Endothelial cell of umbilical vein (primary cell): ENCODE measurements around the gene CTNS. TPM values are rescaled to one million over a fixed set of nuclear protein-coding genes. Genes with fewer than 3 reads are reported as not detected.

Source experiments
- BruUV-seq: library from RNA; stranded (reverse); fragments of 400-500 nt; replicated peaks from 2 replicates; lab custom pipeline; 2021; lab: Mats Ljungman, UMichigan
- CTCF ChIA-PET: fragments of 300-600, 350-600 bp; sonication (Branson Sonifier 250); formaldehyde crosslinking; loops from one replicate; lab custom pipeline; 2021; ENCODE audit warnings: antibody characterized with exemption, inconsistent platforms; lab: Charles Lee
- POLR2A ChIA-PET: fragments of 300-600, 350-600 bp; sonication (Branson Sonifier 250); formaldehyde crosslinking; loops from one replicate; lab custom pipeline; 2021; ENCODE audit warnings: antibody characterized with exemption, inconsistent platforms; lab: Charles Lee
- DNase-seq: peaks from one replicate; pipeline ENCODE4 v3.0.0-alpha.2; 2011; ENCODE audit warnings: low read depth, low spot score
- FAIRE-seq: peaks from 2 replicates; lab custom pipeline; 2011; peaks lifted over from hg19 to GRCh38; lab: Jason Lieb, UNC
- H2AFZ ChIP-seq: 2 replicates; pipeline ENCODE4 v1.6.0; 2012; ENCODE audit warnings: low read depth, low read length, control low read depth, inconsistent platforms
- H3K27ac ChIP-seq: 2 replicates; pipeline ENCODE4 v1.5.1; 2011; ENCODE audit warnings: low read depth, mild to moderate bottlenecking, control low read depth, low read length, moderate library complexity; ENCODE audit not compliant: insufficient read depth
- H3K27me3 ChIP-seq, 2 experiments: 2 replicates each; pipeline versions ENCODE4 v1.6.0 to v1.6.1; 2011; ENCODE audit warnings: low read length in 2 of 2, mixed read lengths in 1 of 2; ENCODE audit not compliant: control insufficient read depth in 2 of 2, insufficient read depth in 2 of 2
- H3K36me3 ChIP-seq, 2 experiments: 2 replicates in 1 of 2; 3 replicates in 1 of 2; pipeline ENCODE4 v1.5.1; 2011; ENCODE audit warnings: low read length in 2 of 2, mild to moderate bottlenecking in 1 of 2, moderate library complexity in 1 of 2; ENCODE audit not compliant: control insufficient read depth in 2 of 2, insufficient read depth in 2 of 2; ENCODE audit errors: extremely low read depth in 1 of 2
- H3K4me1 ChIP-seq: 3 replicates; pipeline ENCODE4 v1.5.1; 2011; ENCODE audit warnings: mild to moderate bottlenecking, low read length; ENCODE audit not compliant: control insufficient read depth, insufficient read depth; ENCODE audit errors: extremely low read depth
- H3K4me2 ChIP-seq: 2 replicates; pipeline ENCODE4 v1.6.1; 2011; ENCODE audit warnings: low read length, control low read depth, mixed read lengths; ENCODE audit not compliant: insufficient read depth
- H3K4me3 ChIP-seq, 3 experiments: fragments of 200-600 bp in 1 of 3; sonication (generic), shearing (Covaris generic) in 1 of 3; replicated peaks in 1 of 3; 2 replicates each; pipeline ENCODE4 v1.5.1; 2011 to 2016; ENCODE audit warnings: control low read depth in 3 of 3, low read length in 3 of 3, mild to moderate bottlenecking in 2 of 3, inconsistent platforms in 1 of 3, low read depth in 1 of 3, moderate library complexity in 1 of 3; ENCODE audit not compliant: insufficient read depth in 1 of 3
- H3K79me2 ChIP-seq: 2 replicates; pipeline ENCODE4 v1.6.0; 2012; ENCODE audit warnings: low read length, inconsistent platforms; ENCODE audit not compliant: control insufficient read depth, insufficient read depth
- H3K9ac ChIP-seq: replicated peaks from 2 replicates; pipeline ENCODE3; 2011; ENCODE audit warnings: low read length, control low read depth; ENCODE audit not compliant: insufficient read depth; ENCODE audit errors: extremely low read depth
- H3K9me1 ChIP-seq: replicated peaks from 3 replicates; pipeline ENCODE4 v1.6.0; 2011; ENCODE audit warnings: mild to moderate bottlenecking, low read length; ENCODE audit not compliant: control insufficient read depth, insufficient read depth; ENCODE audit errors: extremely low read depth
- H3K9me3 ChIP-seq: replicated peaks from 2 replicates; pipeline ENCODE4 v1.5.1; 2012; ENCODE audit warnings: low read length, inconsistent platforms; ENCODE audit not compliant: control insufficient read depth, insufficient read depth
- H4K20me1 ChIP-seq: replicated peaks from 2 replicates; pipeline ENCODE3; 2011; ENCODE audit warnings: mild to moderate bottlenecking, low read length; ENCODE audit not compliant: control insufficient read depth, insufficient read depth; ENCODE audit errors: extremely low read depth
- CTCF ChIP-seq, 2 donors: IDR thresholded peaks; 1 replicate in 1 of 2; 2 replicates in 1 of 2; pipeline ENCODE4 v1.5.1; 2011; ENCODE audit warnings: low read length in 2 of 2, mild to moderate bottlenecking in 2 of 2, moderate library complexity in 2 of 2, control low read depth in 1 of 2, inconsistent platforms in 1 of 2, low read depth in 1 of 2; ENCODE audit not compliant: insufficient read depth in 1 of 2; ENCODE audit errors: extremely low read depth in 1 of 2
- FOS ChIP-seq: IDR thresholded peaks from 2 replicates; pipeline ENCODE4 v1.6.1; 2011; ENCODE audit warnings: mild to moderate bottlenecking, low read length, moderate library complexity, borderline replicate concordance; ENCODE audit not compliant: insufficient read depth
- GATA2 ChIP-seq: IDR thresholded peaks from 2 replicates; pipeline ENCODE4 v1.7.0; 2011; ENCODE audit warnings: low read depth, mild to moderate bottlenecking, moderate library complexity, mixed read lengths, low read length; ENCODE audit not compliant: insufficient read length, insufficient read depth
- JUN ChIP-seq: IDR thresholded peaks from 2 replicates; pipeline ENCODE4 v1.6.1; 2011; ENCODE audit warnings: borderline replicate concordance, low read depth; ENCODE audit not compliant: insufficient read length, insufficient read depth
- MAX ChIP-seq: IDR thresholded peaks from 2 replicates; pipeline ENCODE4 v1.6.1; 2011; ENCODE audit not compliant: insufficient read depth, insufficient read length
- MYC ChIP-seq: IDR thresholded peaks from one replicate; pipeline ENCODE4 v1.6.1; 2011; ENCODE audit warnings: mild to moderate bottlenecking, low read depth, low read length
- POLR2AphosphoS5 ChIP-seq: IDR thresholded peaks from 2 replicates; pipeline ENCODE4 v1.6.1; 2012; ENCODE audit warnings: low read depth, mild to moderate bottlenecking, control low read depth, low read length, moderate library complexity; ENCODE audit not compliant: insufficient read depth
- dilution Hi-C: fragments of 300-500 bp; cut with MboI; formaldehyde crosslinking; loops from one replicate; pipeline ENCODE4 v1.15.0; 2019; ENCODE audit warnings: low sequenced_read_pairs; ENCODE audit not compliant: extremely low pct_ligation_motif_present
- intact Hi-C: fragments of 100-400 bp; cut with micrococcal nuclease; formaldehyde crosslinking; loops from one replicate; pipeline ENCODE4 v1.10.0; 2022
- polyA plus RNA-seq, 4 experiments: library from polyadenylated mRNA; depleted of rRNA in 3 of 4; stranded (reverse) in 3 of 4; unstranded in 1 of 4; fragments of >200 nt; gene quantifications; 2 replicates each; pipeline versions ENCODE4 v1.2.1 to v1.2.3, GENCODE V29; 2011 to 2012; ENCODE audit warnings: missing spikeins in 1 of 4
- total RNA-seq: library from RNA; stranded (reverse); gene quantifications from 2 replicates; pipeline ENCODE4 v1.2.3, GENCODE V29; 2021

CTNS gene
- total and polyA plus RNA-seq, 2 donors (not counting 3 experiments of a cell fraction or from before 2014, with no cell fraction given): 17.9 to 25.9 TPM

- Histone ChIP-seq H3K9me3 (no peaks in the 10 kb centered on the region), H4K20me1 (no peaks in the 10 kb centered on the region), H3K4me3 (no peak overlapping the region), H3K4me1 (peaks cover 5% of the 10 kb centered on the region), H3K79me2 (no peaks in the 10 kb centered on the region), H3K36me3 (no peaks in the 10 kb centered on the region), H2AFZ (no peak overlapping the region), H3K27ac (no peak overlapping the region), H3K9me1 (no peaks in the 10 kb centered on the region), H3K9ac (no peak overlapping the region), H3K27me3 (peaks cover 21 to 22% of the 10 kb centered on the region in 2 experiments), H3K4me2 (no peak overlapping the region)
- FAIRE-seq (no peak), DNase-seq (no peak)
- TF ChIP-seq GATA2: no peak
- TF ChIP-seq FOS: no peak
- no peak for TF ChIP-seq CTCF (IDR thresholded peaks at IDR 0.05; ENCODE audit: extremely low read depth in 1 of 2, insufficient read depth in 1 of 2, low read depth in 1 of 2, low read length in 2 of 2)
- TF ChIP-seq MAX: no peak
- TF ChIP-seq JUN: no peak
- no peak for TF ChIP-seq POLR2AphosphoS5
- TF ChIP-seq MYC: no peak
- ChIA-PET CTCF (no interaction called here), POLR2A (no interaction called here)
- no TSS peak for BruUV-seq
- intact Hi-C loops: no loop called here
- dilution Hi-C loops: no loop called here
Measured at GRCh38 chr17:3698139-3698538, 61.6 kb downstream of the CTNS start.
